Natural killer cell (primary cell): ENCODE data around the gene GNG12. TPM values are rescaled to one million over a fixed set of nuclear protein-coding genes. Genes with fewer than 3 reads are reported as not detected.

ENCODE experiments used
- ATAC-seq, 3 donors: fragments of 150-1000 bp in 2 of 3; fragments of 200-7000 bp in 1 of 3; cut with Tn5 transposase; 1 replicate in 1 of 3; 2 replicates in 2 of 3; pipeline ENCODE4 v1.10.0; 2021; ENCODE audit warnings: mild to moderate bottlenecking in 2 of 3, moderate library complexity in 2 of 3
- DNase-seq, 2 donors: peaks; one replicate each; pipeline versions ENCODE4 v3.0.0 to v3.0.0-alpha.2; 2013 to 2021; ENCODE audit warnings: mixed read lengths in 1 of 2
- H3K27ac ChIP-seq: one replicate; pipeline ENCODE4 v1.5.1; 2013; ENCODE audit warnings: mild to moderate bottlenecking, low read length
- H3K27me3 ChIP-seq: one replicate; pipeline ENCODE4 v1.6.1; 2013; ENCODE audit warnings: low read length; ENCODE audit not compliant: control insufficient read depth, insufficient read depth
- H3K36me3 ChIP-seq: one replicate; pipeline ENCODE4 v1.6.1; 2013; ENCODE audit warnings: low read length; ENCODE audit not compliant: control insufficient read depth, insufficient read depth
- H3K4me1 ChIP-seq: one replicate; pipeline ENCODE4 v1.6.1; 2013; ENCODE audit warnings: low read length; ENCODE audit not compliant: control insufficient read depth, insufficient read depth
- H3K4me3 ChIP-seq: one replicate; pipeline ENCODE4 v1.5.1; 2013; ENCODE audit warnings: low read length
- H3K9me3 ChIP-seq: one replicate; pipeline ENCODE4 v1.6.1; 2013; ENCODE audit warnings: low read length; ENCODE audit not compliant: control insufficient read depth, insufficient read depth
- H3K27ac Mint-ChIP-seq, 2 donors: one replicate each; pipeline ENCODE4 v1.8.0; 2022; ENCODE audit warnings: mild to moderate bottlenecking in 2 of 2, mixed read lengths in 2 of 2, moderate library complexity in 1 of 2
- H3K27me3 Mint-ChIP-seq, 2 donors: one replicate each; pipeline ENCODE4 v1.8.0; 2022; ENCODE audit warnings: low read depth in 2 of 2, mixed read lengths in 2 of 2
- H3K36me3 Mint-ChIP-seq: one replicate; pipeline ENCODE4 v1.8.0; 2022; ENCODE audit warnings: mixed read lengths
- H3K4me1 Mint-ChIP-seq, 2 donors: one replicate each; pipeline ENCODE4 v1.8.0; 2022; ENCODE audit warnings: mixed read lengths in 2 of 2
- H3K4me3 Mint-ChIP-seq: one replicate; pipeline ENCODE4 v1.8.0; 2022; ENCODE audit warnings: mild to moderate bottlenecking, moderate library complexity, mixed read lengths
- H3K9me3 Mint-ChIP-seq, 2 donors: one replicate each; pipeline ENCODE4 v1.8.0; 2022; ENCODE audit warnings: mixed read lengths in 2 of 2
- WGBS: methylation state at CpG from one replicate; pipeline ENCODE4 v1.1.7; 2013; ENCODE audit warnings: missing lambda C conversion rate; ENCODE audit not compliant: insufficient coverage; 5-methylcytosine and 5-hydroxymethylcytosine counted together
- intact Hi-C: fragments of 100-400 bp; cut with micrococcal nuclease; formaldehyde crosslinking; loops from one replicate; pipeline ENCODE4 v1.14.2; 2022
- total RNA-seq, 4 donors: library from RNA; stranded (reverse); fragments of 120-200 nt in 1 of 4; gene quantifications; one replicate each; pipeline versions ENCODE4 v1.2.3 to v1.2.4, GENCODE V29; 2013 to 2022
- TF ChIP-seq, protein P1 (sequence below): fragments of 200-600 bp; IDR thresholded peaks from one replicate; pipeline ENCODE4 v1.8.0; 2022; ENCODE audit warnings: antibody characterized with exemption

Gene GNG12
- total RNA-seq, 3 donors from 2014 or later (not counting 1 experiment from before 2014, with no cell fraction given), result not detected

DNA sequence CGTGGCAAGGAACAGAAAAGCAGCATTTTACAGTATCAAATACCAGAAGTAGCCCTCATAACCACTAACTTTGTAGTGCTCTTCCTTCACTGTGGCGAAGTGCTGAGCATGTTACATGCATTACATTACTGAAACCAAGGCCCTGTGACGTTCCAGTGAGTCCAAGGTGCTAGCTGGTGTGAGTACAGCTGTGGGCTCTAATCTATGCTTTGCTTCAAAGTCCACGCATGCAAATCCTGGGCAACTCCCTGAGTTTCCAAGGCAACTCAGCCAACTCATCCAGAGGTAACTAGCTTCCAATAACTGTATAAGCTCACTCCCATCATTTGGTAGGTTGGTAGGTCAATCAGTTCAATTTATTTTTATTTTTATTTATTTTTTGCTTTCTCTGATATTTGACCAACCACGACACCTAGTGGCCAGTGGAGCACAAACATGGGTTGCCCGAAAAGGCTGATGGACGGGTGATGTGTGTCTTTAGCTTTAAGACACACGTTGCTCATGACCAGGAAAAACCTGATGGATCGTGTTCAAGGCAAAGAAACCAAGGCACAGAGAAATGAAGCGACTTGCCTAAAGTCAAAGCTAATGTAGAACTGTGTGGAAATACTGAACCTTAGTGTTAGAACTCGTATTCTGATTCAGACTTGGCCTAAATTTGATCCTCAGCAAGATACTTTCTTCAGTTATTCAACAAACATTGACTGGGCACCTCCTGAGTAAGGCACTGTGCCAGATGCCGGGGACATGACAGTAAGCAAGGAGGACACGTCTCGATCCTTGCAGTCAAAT is 73.0 kb downstream of the GNG12 start:
- 30% methylated on average over 11 of the region's 14 CpGs for WGBS
- peak; percentile 60 to 68 (median 63) for ATAC-seq
- Histone ChIP-seq H3K4me1 (no peaks in the 10 kb centered on the region), H3K9me3 (no peaks in the 10 kb centered on the region), H3K27ac (no peak overlapping the region), H3K36me3 (no peaks in the 10 kb centered on the region), H3K27me3 (no peaks in the 10 kb centered on the region), H3K4me3 (no peak overlapping the region)
- Mint-ChIP-seq H3K27ac (no peak overlapping the region), H3K9me3 (no peaks in the 10 kb centered on the region), H3K36me3 (no peaks in the 10 kb centered on the region), H3K4me3 (no peak overlapping the region), H3K4me1 (no peaks in the 10 kb centered on the region), H3K27me3 (peaks cover 15 to 34% of the 10 kb centered on the region in 2 donors)
- TF ChIP-seq, protein P1, sequence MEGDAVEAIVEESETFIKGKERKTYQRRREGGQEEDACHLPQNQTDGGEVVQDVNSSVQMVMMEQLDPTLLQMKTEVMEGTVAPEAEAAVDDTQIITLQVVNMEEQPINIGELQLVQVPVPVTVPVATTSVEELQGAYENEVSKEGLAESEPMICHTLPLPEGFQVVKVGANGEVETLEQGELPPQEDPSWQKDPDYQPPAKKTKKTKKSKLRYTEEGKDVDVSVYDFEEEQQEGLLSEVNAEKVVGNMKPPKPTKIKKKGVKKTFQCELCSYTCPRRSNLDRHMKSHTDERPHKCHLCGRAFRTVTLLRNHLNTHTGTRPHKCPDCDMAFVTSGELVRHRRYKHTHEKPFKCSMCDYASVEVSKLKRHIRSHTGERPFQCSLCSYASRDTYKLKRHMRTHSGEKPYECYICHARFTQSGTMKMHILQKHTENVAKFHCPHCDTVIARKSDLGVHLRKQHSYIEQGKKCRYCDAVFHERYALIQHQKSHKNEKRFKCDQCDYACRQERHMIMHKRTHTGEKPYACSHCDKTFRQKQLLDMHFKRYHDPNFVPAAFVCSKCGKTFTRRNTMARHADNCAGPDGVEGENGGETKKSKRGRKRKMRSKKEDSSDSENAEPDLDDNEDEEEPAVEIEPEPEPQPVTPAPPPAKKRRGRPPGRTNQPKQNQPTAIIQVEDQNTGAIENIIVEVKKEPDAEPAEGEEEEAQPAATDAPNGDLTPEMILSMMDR, result peak; percentile 93
- peak in 1 of 2 donors; percentile 79 for DNase-seq
- intact Hi-C loops, result loop anchor here (1.0 kb wide), 2 partner anchors 199 to 228 kb away; no protein-coding TSS in a partner anchor

DNA sequence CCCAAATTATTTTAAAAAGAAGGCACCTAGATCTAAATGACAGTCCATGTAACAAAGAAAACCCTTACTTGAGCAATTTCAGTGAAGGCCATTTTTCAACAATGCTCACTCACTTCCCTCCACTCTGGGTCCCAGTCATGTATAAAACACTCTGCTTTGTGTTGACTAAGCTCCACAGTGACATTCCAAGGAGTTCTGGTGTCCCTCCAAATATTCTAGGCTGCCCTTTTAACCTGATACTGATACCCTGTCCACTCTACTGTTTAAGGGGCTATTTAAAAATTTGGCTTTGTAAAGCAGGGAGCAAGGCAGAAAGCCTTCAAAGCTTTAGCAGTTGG is 73.6 kb downstream of the GNG12 start:
- Histone ChIP-seq H3K27me3 (no peaks in the 10 kb centered on the region), H3K4me3 (no peak overlapping the region), H3K4me1 (no peaks in the 10 kb centered on the region), H3K27ac (no peak overlapping the region), H3K36me3 (no peaks in the 10 kb centered on the region), H3K9me3 (no peaks in the 10 kb centered on the region)
- intact Hi-C loops, result loop anchor here (1.0 kb wide), 2 partner anchors 198 to 227 kb away; no protein-coding TSS in a partner anchor
- ATAC-seq (no peak), DNase-seq (no peak)
- peaks cover 0 to under 1% of the 10 kb centered on the region in 2 donors for H3K4me1 Mint-ChIP-seq
- no peaks in the 10 kb centered on the region for H3K36me3 Mint-ChIP-seq
- H3K27ac Mint-ChIP-seq, result no peak overlapping the region
- H3K9me3 Mint-ChIP-seq, result no peaks in the 10 kb centered on the region
- peaks cover 15 to 31% of the 10 kb centered on the region in 2 donors for H3K27me3 Mint-ChIP-seq
- TF ChIP-seq, protein P1, result no peak
- H3K4me3 Mint-ChIP-seq, result no peak overlapping the region

GRCh38 chr1:67759066-67759465 is 74.2 kb downstream of the GNG12 start:
- no peaks in the 10 kb centered on the region for H3K9me3 Mint-ChIP-seq
- intact Hi-C loops, result no loop called here
- H3K27me3 ChIP-seq, result no peaks in the 10 kb centered on the region
- H3K4me3 Mint-ChIP-seq, result no peak overlapping the region
- peaks cover 0 to 6% of the 10 kb centered on the region in 2 donors for H3K4me1 Mint-ChIP-seq
- H3K27ac ChIP-seq, result no peak overlapping the region
- H3K27ac Mint-ChIP-seq, result no peak overlapping the region
- no peaks in the 10 kb centered on the region for H3K9me3 ChIP-seq
- TF ChIP-seq, protein P1, result no peak
- no peaks in the 10 kb centered on the region for H3K36me3 Mint-ChIP-seq
- no peaks in the 10 kb centered on the region for H3K4me1 ChIP-seq
- 91% methylated on average over 3 of the region's 3 CpGs for WGBS
- no peak for DNase-seq
- H3K27me3 Mint-ChIP-seq, result peaks cover 14 to 25% of the 10 kb centered on the region in 2 donors
- ATAC-seq, result no peak
- H3K36me3 ChIP-seq, result no peaks in the 10 kb centered on the region
- H3K4me3 ChIP-seq, result no peak overlapping the region
